HG03066 (cell line): ENCODE data around the gene ATP13A3.
A peak's percentile ranks its signal among the peaks of the same experiment; 100 is the strongest.
"Not testable (repeated sequence)": the region's sequence is repeated elsewhere in the genome, so short reads cannot be mapped to it uniquely, and the experiment has no call there.

Source experiments
- ATAC-seq: cut with Tn5 transposase; IDR thresholded peaks from one replicate; pipeline ENCODE4 v1.9.1; 2021; ENCODE audit warnings: low read depth; ENCODE audit not compliant: unreplicated experiment

The ATP13A3 gene

DNA sequence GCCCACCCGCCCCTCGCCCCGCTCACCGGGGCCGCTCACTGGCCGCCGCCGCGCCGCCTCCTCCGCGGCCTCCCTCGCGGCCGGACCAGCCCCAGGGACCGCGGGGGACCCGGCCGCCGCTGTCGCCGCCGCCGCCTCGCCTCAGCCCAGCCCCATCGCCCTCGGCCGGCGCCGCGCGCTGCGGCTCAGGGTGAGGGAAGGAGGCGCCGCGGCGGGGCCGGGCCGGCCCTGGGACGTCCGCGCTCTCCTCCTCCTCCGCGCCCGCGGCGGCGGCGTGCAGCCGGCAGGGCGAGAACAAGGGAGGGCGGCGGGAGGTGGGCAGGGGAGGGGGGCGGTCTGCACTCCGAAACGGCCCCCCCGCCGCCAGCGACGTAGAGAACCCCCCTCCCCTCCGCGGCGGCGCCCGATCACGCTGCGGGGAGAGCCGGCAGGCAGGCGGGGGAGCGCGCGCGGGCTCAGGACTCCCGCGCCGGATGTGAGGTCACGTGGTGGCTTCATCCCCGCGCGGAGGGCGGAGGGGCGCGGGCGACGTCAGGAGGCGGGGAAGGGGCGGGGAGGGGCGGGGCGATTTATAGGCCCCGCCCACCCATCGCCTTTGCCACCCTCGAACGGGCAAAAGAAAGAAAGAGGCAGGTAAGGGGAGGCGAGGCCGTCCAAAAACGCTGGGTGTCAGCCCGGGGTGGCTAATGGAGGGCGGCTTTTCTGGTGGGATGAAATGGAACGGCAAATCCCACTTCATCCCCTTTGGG lies at the start of gene ATP13A3:
TSS of gene ATP13A3 (minus strand) at position 463 of the 749 bp plus-strand sequence. CDS start 24,812 bp downstream, outside the sequence.
- peak; percentile 63 for ATAC-seq

DNA sequence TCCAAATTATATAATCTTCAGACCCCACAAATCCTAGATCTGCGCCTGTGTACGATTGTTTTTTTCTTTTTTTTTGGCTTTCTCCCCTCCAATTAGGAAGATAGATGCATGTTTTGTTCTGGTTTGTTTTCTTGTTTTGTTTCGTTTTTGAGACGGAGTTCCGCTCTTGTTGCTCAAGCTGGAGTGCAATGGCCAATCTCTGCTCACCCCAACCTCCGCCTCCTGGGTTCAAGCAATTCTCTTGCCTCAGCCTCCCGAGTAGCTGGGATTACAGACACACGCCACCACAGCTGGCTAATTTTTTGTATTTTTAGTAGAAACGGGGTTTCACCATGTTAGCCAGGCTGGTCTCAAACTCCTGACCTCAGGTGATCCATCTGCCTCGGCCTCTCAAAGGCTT lies 48.4 kb upstream of the ATP13A3 start:
- ATAC-seq: not testable (repeated sequence)

DNA sequence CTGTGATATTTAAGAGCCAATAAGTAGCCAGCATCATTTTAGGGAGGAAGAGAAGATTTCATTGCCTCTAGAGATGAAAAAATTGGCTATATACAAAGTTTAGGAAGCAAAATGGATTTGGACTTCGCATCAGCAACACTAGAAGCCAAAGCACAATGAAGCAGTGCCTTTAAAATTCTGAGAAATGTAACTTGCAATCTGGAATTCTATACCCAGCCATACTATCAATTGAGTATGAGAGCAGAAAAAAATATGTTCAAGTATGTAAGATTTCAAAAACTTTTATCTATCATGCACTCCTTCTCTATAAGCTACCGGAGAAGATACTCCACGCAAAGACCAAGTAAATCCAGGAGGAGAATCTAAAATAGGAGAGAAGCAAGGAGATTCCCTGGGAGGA lies 47.4 kb upstream of the ATP13A3 start:
- ATAC-seq: no peak

DNA sequence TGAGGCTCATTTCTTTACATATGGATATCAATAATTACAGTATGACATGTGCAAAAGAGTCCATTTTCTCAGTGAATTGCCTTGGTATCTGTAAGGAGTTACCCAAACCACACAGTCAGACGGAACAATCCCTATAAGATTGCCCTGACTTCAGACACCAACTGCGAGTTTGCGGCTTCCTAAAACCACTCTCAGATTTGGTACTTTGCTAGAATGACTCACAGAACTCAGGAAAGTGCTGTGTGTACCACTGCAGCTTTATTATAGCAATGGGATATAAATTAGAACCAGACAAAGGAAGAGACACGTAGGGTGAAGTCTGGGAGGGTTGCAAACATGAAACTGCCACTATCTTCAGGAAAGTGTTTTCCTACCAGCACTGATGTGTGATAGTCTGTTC lies 45.8 kb upstream of the ATP13A3 start:
- no peak for ATAC-seq

DNA sequence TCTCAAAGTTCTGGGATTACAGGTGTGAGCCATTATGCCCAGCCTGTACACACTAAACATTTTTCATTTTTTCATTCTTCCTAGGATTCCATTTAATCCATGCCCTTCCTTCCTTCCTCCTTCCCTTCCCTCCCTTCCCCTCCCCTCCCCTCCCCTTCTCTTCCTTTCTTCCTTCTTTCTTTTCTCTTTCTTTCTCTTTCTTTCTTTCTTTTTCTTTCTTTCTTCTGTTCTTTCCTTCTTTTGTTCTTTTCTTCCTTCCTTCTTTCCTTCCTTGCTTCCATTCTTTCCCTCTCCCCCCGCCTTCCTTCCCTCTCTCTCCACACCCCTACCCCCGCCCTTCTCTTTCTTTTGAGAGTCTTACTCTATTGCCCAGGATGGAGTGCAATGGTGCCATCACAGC lies 40.9 kb upstream of the ATP13A3 start:
- ATAC-seq: no peak

DNA sequence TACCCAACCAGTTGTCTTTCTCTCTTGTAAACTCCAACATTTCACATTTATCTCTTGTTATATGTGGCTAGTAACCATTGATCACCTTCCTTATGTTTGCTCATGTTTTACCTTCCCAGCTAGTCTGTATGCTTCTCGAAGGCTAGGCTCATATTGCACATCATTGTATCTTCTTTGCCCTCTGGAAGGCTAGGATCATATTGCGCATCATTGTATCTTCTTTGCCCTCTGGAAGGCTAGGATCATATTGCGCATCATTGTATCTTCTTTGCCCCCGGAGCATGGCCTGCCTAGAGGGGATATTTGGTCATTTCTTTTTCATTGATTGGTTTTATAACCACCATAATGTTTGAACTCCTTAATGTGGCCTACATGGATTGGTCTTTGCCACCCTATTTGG lies 39.4 kb upstream of the ATP13A3 start:
- ATAC-seq: no peak

DNA sequence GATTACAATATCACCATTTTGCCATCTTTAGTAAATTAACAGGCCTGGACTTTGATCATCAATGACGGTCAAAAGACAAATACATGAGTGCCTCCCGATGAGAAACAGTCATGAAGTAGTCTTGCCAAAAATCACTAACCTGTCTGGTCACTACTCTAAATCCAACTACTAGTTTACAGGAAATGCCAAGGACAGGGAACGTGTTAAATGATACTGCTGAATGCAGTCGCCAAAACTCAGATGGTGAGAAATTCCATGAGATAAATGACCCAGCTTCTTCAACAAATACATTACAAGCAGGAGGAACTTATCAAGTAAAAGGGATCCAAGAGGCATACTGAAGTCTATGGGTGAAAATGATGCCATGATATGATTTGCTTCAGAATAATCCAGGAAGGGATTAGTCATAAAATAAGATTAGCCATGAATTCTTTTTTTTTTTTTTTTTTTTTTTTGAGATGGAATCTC lies 35.8 kb upstream of the ATP13A3 start:
- ATAC-seq: no peak

DNA sequence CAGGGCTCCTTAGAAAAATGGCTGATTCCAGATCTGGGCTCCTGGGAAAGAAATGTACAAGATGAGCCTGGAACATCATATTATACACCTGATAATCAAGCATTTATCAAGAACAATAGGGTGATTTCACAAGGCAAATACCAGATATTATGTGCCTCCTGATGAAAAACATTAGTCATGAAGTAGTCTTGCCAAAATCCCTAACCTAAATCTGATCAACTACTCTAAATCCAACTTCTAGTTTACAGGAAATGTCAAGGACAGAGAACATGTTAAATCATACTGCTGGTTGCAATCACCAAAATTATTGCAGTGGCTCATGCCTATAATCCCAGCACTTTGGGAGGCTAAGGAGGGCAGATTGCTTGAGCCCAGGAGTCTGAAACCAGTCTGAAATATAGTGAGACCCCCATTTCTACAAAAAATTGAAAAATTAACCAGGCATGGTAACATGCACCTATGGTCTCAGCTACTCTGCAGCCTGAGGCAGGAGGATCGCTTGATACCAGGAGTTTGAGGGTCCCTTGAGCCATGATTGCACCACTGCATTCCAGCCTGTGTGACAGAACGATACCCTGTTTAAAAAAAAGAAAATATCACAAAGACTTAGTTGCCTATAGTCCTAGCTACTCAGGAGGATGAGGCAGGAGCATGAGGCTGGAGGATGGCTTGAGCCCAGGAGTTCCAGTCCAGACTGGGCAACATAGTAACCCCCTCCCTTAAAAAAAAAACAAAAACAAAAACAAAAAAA lies 34.9 kb upstream of the ATP13A3 start:
- ATAC-seq: no peak

DNA sequence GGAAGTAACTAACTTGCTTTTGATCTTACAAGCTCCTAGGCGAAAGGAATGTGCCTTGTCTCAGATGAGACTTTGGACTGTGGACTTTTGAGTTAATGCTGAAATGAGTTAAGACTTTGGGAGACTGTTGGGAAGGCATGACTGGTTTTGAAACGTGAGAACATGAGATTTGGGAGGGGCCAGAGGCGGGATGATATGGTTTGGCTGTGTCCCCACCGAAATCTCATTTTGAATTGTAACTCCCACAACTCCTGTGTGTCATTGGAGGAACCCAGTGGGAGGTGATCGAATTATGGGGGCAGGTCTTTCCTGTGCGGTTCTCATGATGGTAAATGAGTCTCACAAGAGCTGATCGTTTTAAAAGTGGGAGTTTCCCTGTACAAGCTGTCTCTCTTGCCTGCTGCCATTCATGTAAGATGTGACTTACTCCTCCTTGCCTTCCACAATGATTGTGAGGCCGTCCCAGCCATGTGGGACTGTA lies 33.9 kb upstream of the ATP13A3 start:
- ATAC-seq: not testable (repeated sequence)

DNA sequence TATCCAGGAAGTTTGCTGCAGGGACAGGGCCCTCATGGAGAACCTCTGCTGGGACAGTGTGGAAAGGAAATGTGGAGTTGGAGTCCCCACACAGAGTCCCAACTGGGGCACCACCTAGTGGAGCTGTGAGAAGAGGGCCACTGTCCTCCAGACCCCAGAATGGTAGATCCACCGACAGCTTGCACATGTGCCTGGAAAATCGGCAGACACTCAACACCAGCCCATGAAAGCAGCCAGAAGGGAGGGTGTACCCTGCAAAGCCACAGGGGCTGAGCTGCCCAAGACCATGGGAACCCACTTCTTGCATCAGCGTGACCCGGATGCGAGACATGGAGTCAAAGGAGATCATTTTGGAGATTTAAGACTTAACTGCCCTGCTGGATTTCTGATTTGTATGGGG lies 33.4 kb upstream of the ATP13A3 start:
- not testable (repeated sequence) for ATAC-seq

DNA sequence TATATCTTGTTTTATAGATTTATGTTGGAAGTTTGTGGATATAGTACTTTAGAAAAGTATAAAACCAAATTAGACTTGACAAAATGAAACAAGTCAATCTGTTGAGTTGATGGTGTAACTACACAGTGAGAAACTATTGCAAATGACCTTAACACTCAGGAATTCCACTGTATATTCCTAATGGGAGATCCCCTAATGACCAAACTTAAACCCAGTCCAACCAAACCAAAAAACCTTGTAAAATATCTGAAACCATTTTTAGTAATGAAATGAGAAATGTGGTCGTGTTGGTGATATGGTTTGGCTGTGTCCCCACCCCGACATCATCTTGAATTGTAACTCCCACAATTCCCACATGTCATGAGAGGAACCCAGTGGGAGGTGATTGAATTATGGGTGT lies 31.9 kb upstream of the ATP13A3 start:
- no peak for ATAC-seq

DNA sequence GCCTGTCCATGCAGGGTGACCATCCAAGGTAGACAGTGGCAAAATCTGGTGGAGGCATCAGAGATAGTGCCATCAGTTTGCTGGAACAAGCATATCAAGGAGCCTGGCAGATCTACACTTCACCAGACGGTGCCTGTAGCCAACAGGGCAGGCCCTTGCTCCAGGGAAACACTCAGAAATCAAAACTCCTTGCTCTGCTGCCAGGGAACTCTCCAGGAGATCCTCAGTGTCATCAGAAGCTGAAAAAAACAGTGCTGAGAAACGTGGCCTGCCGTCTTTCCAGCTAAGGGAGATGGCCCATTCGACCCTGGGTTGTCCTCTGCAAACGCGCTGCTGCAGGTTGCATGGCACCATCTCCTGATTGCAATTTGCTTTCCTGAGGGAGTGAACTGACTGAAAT lies 30.5 kb upstream of the ATP13A3 start:
- ATAC-seq: no peak

DNA sequence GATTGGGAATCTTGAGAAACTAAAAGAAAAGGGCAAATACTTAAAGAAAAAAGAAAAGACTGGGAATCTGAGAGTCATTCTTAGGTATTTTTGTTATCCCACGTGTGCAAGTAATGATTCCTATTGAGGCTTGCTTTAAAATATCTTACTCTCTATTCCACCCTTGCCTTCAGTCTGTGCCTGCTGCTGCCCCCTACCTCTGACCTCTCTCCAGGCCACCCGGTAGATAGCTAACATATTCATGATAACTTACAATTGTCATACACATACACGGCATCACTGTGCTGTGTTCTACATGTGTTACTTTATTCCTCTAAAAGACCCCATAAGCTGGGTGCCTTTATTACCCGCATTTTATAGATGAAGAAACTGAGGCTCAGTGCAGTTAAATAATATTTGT lies 27.8 kb upstream of the ATP13A3 start:
- ATAC-seq: no peak

DNA sequence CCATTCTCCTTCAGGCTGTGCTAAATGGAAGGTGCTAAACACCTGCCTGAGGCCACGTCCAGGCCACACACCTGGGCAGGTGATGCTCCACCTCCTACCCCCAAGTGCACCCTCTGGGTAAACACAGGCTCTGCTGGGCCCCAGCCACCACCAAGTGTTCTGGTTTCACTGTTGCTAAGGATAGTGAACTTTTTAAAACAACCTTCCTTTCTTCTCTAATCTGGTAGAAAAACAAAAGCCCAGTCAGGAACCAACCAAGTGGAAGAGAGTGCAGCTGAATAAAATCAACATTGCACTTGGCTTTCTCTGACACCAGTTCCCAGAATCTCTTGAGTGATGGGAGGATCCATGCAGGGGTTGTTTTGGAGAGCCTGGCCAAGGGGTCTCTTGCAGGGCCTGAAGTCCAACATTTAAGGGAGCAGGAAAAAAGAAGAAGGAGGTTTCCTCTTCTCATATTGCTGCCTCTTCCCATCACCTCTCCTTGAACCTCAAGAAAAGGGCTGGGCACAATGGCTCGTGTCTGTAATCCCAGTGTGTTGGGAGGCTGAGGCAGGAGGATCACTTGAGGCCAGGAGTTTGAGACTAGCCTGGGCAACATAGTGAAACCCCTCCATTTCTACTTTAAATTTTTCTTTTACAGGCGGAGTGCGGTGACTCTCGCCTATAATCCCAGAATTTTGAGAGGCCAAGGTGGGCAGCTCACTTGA lies 26.2 kb upstream of the ATP13A3 start:
- ATAC-seq: no peak

DNA sequence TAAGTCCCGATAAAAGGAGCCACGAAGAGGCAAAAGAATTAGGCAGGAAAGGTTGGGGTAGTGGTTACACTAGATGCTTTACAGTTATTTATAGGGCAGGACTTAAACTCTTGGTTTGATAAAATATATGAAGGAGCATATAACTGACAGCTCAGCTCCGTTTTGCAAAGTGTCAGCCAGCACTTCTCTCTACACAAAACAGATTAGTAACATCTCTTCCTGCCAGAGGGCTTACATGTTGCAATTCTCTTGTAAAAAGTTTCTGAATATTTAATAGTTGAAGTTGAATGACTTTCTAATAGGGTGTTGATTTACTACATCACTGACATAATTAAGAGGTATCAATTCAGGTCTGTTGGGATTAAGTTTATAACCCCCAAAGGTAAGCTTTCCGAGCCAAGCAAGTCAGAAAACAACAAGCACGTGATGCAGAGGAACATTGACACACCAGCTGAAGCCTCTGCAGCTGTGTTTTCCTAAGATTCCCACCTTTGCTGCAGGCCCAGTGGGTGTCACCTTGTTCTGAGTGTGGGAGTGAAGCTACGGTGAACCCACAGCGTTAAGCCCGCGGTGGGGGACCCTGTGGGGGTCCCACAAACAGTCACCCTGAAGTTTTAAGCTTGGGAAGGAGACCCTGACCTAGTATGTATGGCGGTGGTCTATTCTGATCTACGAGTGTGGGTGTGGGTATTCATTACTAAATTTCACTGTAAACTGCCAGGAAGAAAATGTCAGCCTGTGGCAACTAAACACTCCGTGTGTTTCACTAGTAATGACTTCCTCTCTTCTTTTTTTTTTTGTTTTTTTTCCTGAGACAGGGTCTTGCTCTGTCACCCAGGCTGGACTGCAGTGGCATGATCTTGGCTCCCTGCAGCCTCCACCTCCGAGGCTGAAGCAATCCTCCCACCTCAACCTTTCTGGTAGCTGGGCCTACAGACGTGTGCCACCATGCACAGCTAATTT lies 22.0 kb upstream of the ATP13A3 start:
- no peak for ATAC-seq

DNA sequence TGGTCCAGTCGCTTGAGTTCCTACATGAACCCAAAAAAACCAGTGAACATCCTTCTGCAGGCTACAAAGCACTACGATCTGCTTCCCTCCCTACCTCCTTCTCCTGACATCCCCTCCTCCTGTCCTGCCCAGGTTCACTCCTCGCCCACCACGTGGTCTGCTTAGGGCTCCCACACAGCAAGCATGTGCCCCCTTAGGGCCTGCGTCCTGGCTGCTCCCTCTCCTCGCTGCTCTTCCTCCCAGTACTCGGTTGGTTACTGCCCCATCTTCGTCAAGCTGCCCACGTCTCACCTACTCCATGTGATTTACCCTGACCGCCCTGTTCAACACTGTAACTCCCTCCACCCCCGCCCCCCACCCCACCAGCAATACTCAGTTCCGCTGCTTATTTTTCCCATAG lies 20.8 kb upstream of the ATP13A3 start:
- ATAC-seq: no peak

DNA sequence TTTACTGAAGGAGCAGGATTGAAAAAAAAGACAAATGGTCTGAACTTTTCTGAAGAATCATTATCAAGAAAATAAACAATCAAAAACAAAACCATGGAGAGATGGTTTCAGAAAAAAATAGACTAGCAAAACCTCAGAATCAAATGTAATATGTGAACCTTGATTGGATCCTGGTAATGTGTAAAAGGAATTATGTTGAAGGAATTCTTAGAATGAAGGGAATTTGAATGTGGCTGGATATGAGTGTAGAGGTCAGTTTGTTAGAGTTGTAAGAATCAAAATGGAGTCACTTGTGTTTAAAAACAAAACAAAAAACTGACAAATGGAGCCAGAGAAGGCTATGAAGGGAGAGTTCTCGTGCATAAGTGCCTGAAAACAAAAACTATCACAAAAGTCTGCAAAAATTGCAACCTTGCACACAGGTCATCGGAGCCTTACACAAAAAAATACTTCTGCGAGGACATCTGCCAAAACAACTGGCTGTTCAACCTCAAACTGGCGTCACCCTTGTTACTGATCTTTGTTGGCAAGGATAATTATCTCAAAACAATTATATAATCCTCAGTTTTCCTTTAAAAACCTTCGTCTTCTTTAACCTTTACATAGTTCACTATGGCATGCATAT lies 19.1 kb upstream of the ATP13A3 start:
- no peak for ATAC-seq

DNA sequence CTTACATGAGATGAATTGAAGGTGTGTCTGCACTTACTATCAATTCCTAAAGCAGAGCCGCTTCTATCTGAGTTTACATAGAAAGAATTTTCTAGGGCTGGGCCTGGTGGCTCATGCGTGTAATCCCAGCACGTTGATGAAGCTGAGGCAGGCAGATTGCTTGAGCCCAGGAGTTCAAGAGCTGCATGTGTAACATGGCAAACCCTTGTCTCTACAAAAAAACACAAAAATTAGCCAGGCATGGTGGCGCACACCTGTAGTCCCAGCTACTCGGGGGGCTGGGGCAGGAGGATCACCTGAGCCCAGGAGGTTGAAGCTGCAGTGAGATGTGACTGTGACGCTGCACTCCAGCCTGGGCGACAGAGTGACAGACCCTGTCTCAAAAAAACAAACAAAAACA lies 18.1 kb upstream of the ATP13A3 start:
- no peak for ATAC-seq

DNA sequence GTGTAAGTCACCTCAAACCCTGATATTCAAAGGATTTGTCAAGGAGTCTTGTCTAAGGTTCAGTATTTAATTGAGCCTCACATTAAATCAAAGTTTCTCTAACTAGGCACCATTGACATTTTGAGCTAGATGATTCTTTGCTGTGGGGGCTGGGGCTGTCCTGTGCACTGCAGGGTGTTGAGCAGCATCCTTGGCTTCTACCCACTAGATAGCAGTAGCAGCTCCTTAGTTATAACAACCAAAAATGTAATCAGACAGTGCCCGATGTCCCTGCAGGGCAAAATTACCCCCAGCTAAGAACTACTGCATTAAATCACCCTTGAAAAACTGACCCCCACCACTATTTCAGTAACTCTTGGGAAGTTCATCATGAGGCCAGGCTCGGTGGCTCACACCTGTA lies 17.3 kb upstream of the ATP13A3 start:
- ATAC-seq: no peak

DNA sequence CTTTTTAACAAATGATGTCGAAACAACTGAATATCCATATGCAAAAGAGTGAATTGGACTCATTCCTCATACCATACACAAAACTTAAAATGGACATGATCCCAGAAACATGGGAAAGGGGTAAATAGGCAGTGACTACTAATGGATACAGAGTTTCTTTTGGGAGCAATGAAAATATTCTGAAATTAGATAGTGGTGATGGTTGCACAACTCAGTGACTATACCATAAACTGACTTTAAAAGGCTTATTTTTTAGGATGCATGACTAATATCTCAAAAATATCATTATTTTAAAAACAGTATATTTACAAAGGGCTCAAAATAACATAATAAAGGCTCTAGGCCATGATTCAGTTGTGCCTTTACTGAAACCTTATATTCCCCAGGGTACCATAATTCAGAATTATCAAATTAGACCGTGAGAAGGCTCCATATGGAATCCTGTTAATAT lies 16.3 kb upstream of the ATP13A3 start:
- ATAC-seq: no peak
